ENCODE results near the gene CHRNE.

The CHRNE gene

DNA sequence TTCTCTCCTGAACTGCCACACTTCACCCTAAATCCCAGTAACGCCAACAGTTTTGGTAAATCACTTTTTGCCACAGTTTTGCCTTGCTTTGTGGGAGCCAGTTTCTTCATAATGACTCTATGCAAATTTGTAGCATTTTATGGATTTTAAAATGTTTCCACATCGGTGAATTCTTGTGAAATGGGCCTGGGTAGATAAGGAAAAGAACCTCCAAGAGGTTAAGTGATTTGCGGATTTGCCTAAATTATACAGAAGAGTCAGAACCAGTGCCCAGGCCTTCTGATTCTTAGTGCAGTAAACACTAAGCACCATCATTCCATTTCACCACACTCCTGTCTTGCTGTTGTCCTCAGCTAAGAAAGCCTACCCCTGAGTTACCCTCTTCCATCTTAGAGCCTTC is 51.8 kb downstream of the CHRNE start:
- DNase-seq: no peak

DNA sequence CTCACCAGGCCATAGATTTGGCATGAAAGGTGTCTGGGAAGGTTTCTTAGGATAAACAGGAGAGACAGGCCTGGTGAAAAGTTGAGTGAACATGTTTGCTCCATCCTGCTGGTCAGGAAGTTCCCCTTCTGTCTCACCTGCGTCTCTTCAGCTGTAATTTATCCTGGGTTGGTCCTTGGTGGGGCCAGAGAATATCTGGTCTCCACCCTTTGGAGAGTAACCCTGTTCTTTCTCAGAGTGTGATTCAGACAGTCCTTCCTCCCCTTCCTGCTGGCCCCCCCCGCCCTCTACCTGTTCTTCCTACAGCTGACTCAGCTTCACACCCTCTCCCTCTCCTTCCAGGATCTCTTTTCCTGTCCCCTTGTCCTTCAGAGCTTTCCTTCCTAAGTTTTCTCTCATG is 52.7 kb downstream of the CHRNE start:
- no peak for DNase-seq

DNA sequence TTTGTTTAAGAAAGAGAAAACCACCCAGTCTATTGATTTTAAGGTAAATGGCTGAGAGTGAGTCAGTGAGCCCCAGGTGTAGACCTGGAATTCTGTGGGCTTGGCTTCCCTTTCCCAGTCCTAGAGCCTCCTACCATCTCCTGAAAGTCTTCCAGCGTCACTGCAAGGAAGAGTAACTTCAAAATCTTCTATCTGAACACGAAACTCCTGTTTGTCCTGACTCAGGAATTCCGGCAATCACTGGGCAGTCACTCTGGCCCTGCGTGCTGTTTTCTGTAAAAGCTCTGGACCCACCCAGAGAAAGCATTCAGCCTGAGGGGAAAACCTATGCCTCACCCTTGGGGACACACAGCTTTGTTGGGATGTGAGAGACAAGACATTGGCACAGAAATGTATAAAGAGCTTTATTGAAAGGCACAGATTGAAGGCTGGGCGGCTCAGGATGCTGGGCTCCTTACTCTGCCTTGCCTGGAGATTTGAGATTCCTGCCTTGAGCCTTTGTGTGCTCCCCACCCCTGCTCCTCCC is 53.8 kb downstream of the CHRNE start:
- peak; percentile 61 for DNase-seq

Data from EL (cell line).